Body of pancreas (tissue), 4 donors: ENCODE results near the gene RHOD. TPM values are rescaled to one million over a fixed set of nuclear protein-coding genes. Genes with fewer than 3 reads are reported as not detected.

Experiments
- ATAC-seq: fragments of 150-250 bp; one replicate; pipeline ENCODE4 v1.9.1; 2016
- DNase-seq, 4 donors: peaks; one replicate each; pipeline ENCODE4 v3.0.0-alpha.2; 2019
- H3K27ac ChIP-seq, 4 donors: fragments of 200-600 bp; sonication (generic); 1 replicate in 3 of 4; 2 replicates in 1 of 4; pipeline versions ENCODE4 v1.5.1 to v1.6.1; 2016 to 2019; ENCODE audit warnings: mild to moderate bottlenecking in 1 of 4, mixed read lengths in 1 of 4, moderate library complexity in 1 of 4
- H3K27me3 ChIP-seq, 2 donors: fragments of 200-600 bp; sonication (generic); one replicate each; pipeline ENCODE4 v1.6.0; 2016; ENCODE audit warnings: mild to moderate bottlenecking in 1 of 2
- H3K36me3 ChIP-seq, 2 donors: fragments of 200-600 bp; sonication (generic); replicated peaks in 1 of 2; 2 replicates each; pipeline ENCODE4 v1.5.1; 2016; ENCODE audit warnings: low read depth in 2 of 2; ENCODE audit not compliant: insufficient read depth in 1 of 2
- H3K4me1 ChIP-seq: fragments of 200-600 bp; sonication (generic); one replicate; pipeline ENCODE4 v1.6.0; 2016
- H3K4me3 ChIP-seq, 2 donors: fragments of 200-600 bp; sonication (generic); 1 replicate in 1 of 2; 2 replicates in 1 of 2; pipeline ENCODE4 v1.5.1; 2016 to 2019
- H3K9me3 ChIP-seq, 3 donors: fragments of 200-600 bp; sonication (generic); 1 replicate in 2 of 3; 2 replicates in 1 of 3; pipeline ENCODE4 v1.5.1; 2016
- POLR2A ChIP-seq, 3 donors: fragments of 450-650 bp; IDR thresholded peaks; one replicate each; pipeline ENCODE4 v1.6.1; 2016; ENCODE audit warnings: antibody characterized with exemption in 3 of 3, mild to moderate bottlenecking in 2 of 3
- WGBS, 2 donors: methylation state at CpG; one replicate each; pipeline ENCODE4 v1.1.5; 2017; 5-methylcytosine and 5-hydroxymethylcytosine counted together
- intact Hi-C: fragments of 100-400 bp; cut with DNase I; formaldehyde crosslinking; loops from one replicate; pipeline ENCODE4 v1.15.1; 2023
- total RNA-seq, 2 donors: library from RNA; depleted of rRNA; stranded (reverse); fragments of >200 nt; gene quantifications; one replicate each; pipeline ENCODE4 v1.1.0, GENCODE V29; 2016
- TF ChIP-seq, protein P1 (sequence below), 7 experiments: fragments of 450-650 bp in 4 of 7; fragments of 200-600 bp in 3 of 7; sonication (generic) in 3 of 7; IDR thresholded peaks; one replicate each; pipeline ENCODE4 v1.5.1; 2016 to 2019; ENCODE audit warnings: antibody characterized with exemption in 7 of 7

RHOD gene
- total RNA-seq, 2 donors from 2014 or later, result 19.1 to 33.5 TPM

DNA sequence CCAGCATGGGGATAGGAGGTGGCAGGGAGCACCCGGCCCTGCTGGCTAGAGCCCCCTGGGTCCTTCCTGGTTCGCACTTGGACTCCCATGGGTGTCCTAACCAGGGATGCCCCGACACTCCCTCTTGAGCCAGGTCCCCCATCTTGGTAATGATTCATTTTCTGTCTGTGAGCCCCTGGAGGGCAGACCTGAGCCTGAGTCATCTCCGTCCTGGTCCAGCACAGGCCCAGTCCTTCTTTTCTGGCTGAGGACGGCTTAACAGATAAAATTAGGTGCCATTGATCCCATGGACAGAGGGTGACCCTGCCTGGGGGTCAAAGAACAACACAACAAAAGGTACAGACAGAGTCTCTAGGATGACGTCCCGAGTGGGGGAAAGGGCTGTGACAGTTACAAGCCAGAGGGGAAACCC lies 3.5 kb downstream of the RHOD start:
- H3K4me3 ChIP-seq, result no peak overlapping the region
- 85 to 89% methylated on average over 5 to 6 of the region's 7 CpGs for WGBS, 2 donors
- H3K27ac ChIP-seq, result no peak overlapping the region
- DNase-seq, result no peak
- H3K9me3 ChIP-seq, result no peaks in the 10 kb centered on the region
- peaks cover 27% of the 10 kb centered on the region for H3K4me1 ChIP-seq
- intact Hi-C loops, result no loop called here
- H3K27me3 ChIP-seq, result no peaks in the 10 kb centered on the region
- H3K36me3 ChIP-seq, result no peaks in the 10 kb centered on the region
- TF ChIP-seq, protein P1, sequence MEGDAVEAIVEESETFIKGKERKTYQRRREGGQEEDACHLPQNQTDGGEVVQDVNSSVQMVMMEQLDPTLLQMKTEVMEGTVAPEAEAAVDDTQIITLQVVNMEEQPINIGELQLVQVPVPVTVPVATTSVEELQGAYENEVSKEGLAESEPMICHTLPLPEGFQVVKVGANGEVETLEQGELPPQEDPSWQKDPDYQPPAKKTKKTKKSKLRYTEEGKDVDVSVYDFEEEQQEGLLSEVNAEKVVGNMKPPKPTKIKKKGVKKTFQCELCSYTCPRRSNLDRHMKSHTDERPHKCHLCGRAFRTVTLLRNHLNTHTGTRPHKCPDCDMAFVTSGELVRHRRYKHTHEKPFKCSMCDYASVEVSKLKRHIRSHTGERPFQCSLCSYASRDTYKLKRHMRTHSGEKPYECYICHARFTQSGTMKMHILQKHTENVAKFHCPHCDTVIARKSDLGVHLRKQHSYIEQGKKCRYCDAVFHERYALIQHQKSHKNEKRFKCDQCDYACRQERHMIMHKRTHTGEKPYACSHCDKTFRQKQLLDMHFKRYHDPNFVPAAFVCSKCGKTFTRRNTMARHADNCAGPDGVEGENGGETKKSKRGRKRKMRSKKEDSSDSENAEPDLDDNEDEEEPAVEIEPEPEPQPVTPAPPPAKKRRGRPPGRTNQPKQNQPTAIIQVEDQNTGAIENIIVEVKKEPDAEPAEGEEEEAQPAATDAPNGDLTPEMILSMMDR (IDR thresholded peaks at IDR 0.05), result no peak
- no peak for TF ChIP-seq POLR2A (IDR thresholded peaks at IDR 0.05)
- no peak for ATAC-seq

DNA sequence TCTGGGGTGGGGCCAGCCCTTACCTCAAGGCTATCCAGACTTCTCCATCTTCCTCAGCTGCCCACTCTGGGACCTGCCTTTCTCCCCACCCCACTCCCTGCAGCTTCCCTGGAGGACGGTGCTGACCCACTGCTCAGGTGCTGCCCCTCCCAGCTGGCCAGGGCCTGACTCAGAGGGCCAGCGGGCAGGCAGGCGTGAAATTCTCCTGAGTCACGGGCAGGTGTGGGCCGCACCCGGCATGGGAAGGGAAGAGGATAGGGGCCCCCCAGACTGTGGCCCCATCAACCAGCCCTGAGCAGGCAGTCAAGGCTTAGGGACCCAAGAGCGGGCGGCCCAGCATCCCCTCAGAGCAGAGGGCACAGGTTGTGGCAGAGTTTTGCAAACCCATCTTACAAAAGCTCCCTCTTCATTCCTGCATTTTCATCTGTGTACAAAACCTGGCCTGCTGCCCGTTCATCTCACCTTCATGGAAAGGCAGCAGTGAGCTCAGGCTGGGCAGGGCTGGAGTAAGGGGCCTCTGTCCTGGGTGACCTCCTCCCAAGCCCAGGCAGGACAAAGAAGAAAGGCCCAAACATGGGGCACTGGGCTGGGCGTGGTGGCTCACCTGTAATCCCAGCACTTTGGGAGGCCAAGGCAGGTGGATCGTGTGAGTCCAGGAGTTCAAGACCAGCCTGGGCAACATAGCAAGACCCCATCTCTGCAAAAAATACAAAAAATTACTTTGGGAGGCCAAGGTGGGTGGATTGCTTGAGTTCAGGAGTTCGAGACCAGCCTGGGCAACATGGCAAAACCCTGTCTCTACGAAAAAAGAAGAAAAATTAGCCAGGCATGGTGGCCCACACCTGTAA lies 6.1 kb downstream of the RHOD start:
- WGBS, 2 donors, result 87 to 91% methylated on average over 5 to 12 of the region's 13 CpGs
- H3K36me3 ChIP-seq, result no peaks in the 10 kb centered on the region
- H3K4me3 ChIP-seq, result no peak overlapping the region
- peaks cover 1% of the 10 kb centered on the region for H3K4me1 ChIP-seq
- no peak for ATAC-seq
- no peak for DNase-seq
- intact Hi-C loops, result no loop called here
- H3K27me3 ChIP-seq, result no peaks in the 10 kb centered on the region
- no peak overlapping the region for H3K27ac ChIP-seq
- TF ChIP-seq, protein P1 (IDR thresholded peaks at IDR 0.05), result no peak
- no peaks in the 10 kb centered on the region for H3K9me3 ChIP-seq

DNA sequence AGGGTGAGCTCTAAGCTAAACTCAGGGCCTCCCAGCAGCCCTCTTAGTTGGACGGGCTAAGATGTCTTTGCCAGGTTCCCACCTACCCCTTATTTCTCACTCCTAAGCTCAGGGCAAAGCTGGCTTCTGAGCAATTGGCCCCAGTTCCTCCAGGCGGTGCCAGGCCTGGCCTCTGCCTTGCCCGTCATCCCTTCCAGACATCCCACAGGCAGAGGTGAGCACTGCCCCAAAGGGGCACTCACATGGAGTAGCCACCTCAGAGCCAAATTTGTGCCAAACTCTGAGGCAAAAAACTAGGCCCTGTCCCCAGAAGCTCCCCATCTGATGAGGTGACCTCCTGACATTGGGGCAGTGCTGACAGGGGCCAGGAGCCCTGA lies 9.7 kb downstream of the RHOD start:
- no peak for ATAC-seq
- Histone ChIP-seq H3K36me3 (no peaks in the 10 kb centered on the region), H3K9me3 (no peaks in the 10 kb centered on the region), H3K4me1 (no peaks in the 10 kb centered on the region), H3K4me3 (no peak overlapping the region), H3K27ac (no peak overlapping the region), H3K27me3 (no peaks in the 10 kb centered on the region)
- intact Hi-C loops, result no loop called here
- 90 to 94% methylated on average over 3 of the region's 3 CpGs for WGBS, 2 donors
- DNase-seq, result no peak
- no peak for TF ChIP-seq POLR2A (IDR thresholded peaks at IDR 0.05)
- TF ChIP-seq, protein P1 (IDR thresholded peaks at IDR 0.05), result no peak

DNA sequence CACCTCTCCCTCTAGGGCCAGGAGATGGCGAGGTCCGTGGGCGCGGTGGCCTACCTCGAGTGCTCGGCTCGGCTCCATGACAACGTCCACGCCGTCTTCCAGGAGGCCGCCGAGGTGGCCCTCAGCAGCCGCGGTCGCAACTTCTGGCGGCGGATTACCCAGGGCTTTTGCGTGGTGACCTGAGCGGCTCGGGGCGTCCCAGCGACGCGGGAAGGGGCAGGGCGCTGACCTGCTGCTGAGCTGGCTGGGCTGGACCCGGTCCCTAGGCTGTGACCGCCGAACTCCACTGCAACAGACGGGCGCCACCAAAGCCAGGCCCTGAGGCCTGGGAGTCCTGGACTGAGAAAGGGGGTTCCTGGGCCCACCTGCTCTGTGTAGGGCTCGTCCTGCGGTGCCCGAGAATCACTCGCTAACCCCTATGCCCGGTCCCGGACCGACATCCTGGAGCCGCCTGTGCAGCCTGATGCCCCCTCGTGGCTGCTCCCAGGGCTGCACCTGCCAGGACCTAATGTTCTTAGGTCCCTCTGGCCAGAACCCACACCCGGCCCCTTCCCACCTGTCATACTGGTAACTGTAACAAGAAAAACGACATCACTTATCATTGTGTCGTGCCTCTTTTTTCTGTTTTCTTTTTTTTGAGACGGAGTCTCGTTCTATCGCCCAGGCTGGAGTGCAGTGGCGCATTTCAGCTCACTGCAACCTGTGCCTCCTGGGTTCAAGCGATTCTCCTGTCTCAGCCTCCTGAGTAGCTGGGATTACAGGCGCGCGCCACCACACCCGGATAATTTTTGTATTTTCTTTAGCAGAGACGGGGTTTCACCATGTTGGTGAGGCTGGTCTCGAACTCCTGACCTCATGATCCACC lies 15.0 kb downstream of the RHOD start:
- DNase-seq (peak; percentile 70 to 84 (median 76)), ATAC-seq (peak; percentile 79)
- WGBS, 2 donors, result 49 to 53% methylated on average over 22 to 44 of the region's 53 CpGs
- Histone ChIP-seq H3K4me1 (peaks cover 10% of the 10 kb centered on the region), H3K36me3 (no peaks in the 10 kb centered on the region), H3K4me3 (no peak overlapping the region), H3K27me3 (no peaks in the 10 kb centered on the region), H3K27ac (no peak overlapping the region), H3K9me3 (no peaks in the 10 kb centered on the region)
- intact Hi-C loops, result no loop called here
- no peak for TF ChIP-seq POLR2A (IDR thresholded peaks at IDR 0.05)
- TF ChIP-seq, protein P1 (IDR thresholded peaks at IDR 0.05), result peak; percentile 59 to 80 (median 71)
